ENCODE results near the gene TTLL4. TPM values are rescaled to one million over a fixed set of nuclear protein-coding genes. Genes with fewer than 3 reads are reported as not detected.
"Not testable (repeated sequence)": the region's sequence is repeated elsewhere in the genome, so short reads cannot be mapped to it uniquely, and the experiment has no call there.

The TTLL4 gene
- total RNA-seq, 1 donor from 2014 or later, result 20.7 TPM

DNA sequence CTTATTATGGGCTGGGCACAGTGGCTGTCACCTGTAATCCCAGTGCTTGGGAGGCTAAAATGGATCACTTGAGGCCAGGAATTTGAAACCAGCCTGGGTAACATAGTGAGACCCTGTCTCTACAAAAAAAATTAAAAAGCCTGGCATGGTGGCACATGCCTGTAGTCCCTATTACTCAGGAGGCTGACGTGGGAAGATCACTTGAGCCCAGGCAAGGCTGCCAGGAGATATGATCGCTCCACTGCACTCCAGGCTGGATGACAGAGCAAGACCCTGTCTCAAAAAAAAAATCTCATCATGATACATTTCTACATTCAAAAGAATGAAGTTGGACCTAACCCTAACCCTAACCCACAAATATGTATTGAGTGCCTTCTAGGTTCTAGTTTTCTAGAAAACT, 51.2 kb downstream of the TTLL4 start:
- DNase-seq (ENCODE audit: low spot score), result no peak
- H3K27me3 Mint-ChIP-seq (ENCODE audit: low read depth), result no peaks in the 10 kb centered on the region
- TF ChIP-seq CTCF (IDR thresholded peaks at IDR 0.05), result no peak
- H3K4me3 Mint-ChIP-seq (ENCODE audit: unreplicated experiment), result no peak overlapping the region
- H3K36me3 Mint-ChIP-seq (ENCODE audit: low read depth), result no peaks in the 10 kb centered on the region
- H3K9me3 Mint-ChIP-seq (ENCODE audit: low read depth), result no peaks in the 10 kb centered on the region
- H3K27ac Mint-ChIP-seq (ENCODE audit: unreplicated experiment), result no peak overlapping the region
- peaks cover 5% of the 10 kb centered on the region for H3K4me1 Mint-ChIP-seq (ENCODE audit: low read depth)

DNA sequence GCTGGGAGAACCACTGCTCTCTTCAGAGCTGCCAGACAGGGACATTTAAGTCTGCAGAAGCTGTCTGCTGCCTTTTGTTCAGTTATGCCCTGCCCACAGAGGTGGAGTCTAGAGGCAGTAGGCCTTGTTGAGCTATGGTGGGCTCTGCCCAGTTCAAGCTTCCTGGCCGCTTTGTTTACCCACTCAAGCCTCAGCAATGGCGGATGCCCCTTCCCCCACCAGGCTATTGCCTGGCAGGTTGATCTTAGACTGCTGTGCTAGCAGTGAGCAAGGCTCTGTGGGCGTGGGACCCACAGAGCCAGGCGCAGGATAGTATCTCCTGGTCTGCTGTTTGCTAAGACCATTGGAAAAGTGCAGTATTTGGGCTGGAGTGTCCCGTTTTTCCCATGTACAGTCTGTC, 62.1 kb downstream of the TTLL4 start:
- H3K27ac Mint-ChIP-seq (ENCODE audit: unreplicated experiment); H3K27me3 Mint-ChIP-seq (ENCODE audit: low read depth); H3K4me1 Mint-ChIP-seq (ENCODE audit: low read depth); H3K9me3 Mint-ChIP-seq (ENCODE audit: low read depth); H3K4me3 Mint-ChIP-seq (ENCODE audit: unreplicated experiment); DNase-seq (ENCODE audit: low spot score): not testable (repeated sequence)
- H3K36me3 Mint-ChIP-seq (ENCODE audit: low read depth), result peaks cover 11% of the 10 kb centered on the region

GRCh38 chr2:218773881-218774280, 63.2 kb downstream of the TTLL4 start:
- Mint-ChIP-seq H3K9me3 (ENCODE audit: low read depth) (peaks cover 9% of the 10 kb centered on the region), H3K4me1 (ENCODE audit: low read depth) (no peaks in the 10 kb centered on the region)
- TF ChIP-seq CTCF (IDR thresholded peaks at IDR 0.05), result no peak

DNA sequence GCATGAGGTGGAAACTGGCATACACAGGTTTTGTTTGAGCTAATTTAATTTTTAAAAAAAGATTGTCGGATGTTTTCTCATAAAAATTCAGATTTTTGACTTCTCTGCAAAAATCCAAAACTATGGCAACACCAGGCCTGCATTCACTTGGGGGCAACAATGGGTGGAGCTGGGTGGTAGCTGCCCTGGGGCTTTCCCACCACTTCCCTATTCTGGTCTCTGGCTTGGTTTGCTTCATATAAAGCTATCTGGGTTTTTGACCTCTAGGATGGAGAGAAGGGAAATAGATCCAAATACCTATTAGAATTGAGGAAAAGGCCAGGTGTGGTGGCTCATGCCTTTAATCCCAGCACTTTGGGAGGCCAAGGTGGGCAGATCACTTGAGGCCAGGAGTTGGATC, 65.9 kb downstream of the TTLL4 start:
- Mint-ChIP-seq H3K4me1 (ENCODE audit: low read depth) (peaks cover 8% of the 10 kb centered on the region), H3K36me3 (ENCODE audit: low read depth) (peaks cover 11% of the 10 kb centered on the region), H3K27me3 (ENCODE audit: low read depth) (no peaks in the 10 kb centered on the region)

More at GRCh38 chr2:218773881-218774280, 63.2 kb downstream of the TTLL4 start:
- H3K27ac Mint-ChIP-seq (ENCODE audit: unreplicated experiment), result no peak overlapping the region
- no peaks in the 10 kb centered on the region for H3K27me3 Mint-ChIP-seq (ENCODE audit: low read depth)
- H3K4me3 Mint-ChIP-seq (ENCODE audit: unreplicated experiment), result no peak overlapping the region
- H3K36me3 Mint-ChIP-seq (ENCODE audit: low read depth), result peaks cover 13% of the 10 kb centered on the region
- DNase-seq (ENCODE audit: low spot score), result no peak

GRCh38 chr2:218777276-218777990, 66.8 kb downstream of the TTLL4 start:
- H3K27me3 Mint-ChIP-seq (ENCODE audit: low read depth), result peaks cover 3% of the 10 kb centered on the region
- TF ChIP-seq CTCF (IDR thresholded peaks at IDR 0.05), result no peak
- H3K9me3 Mint-ChIP-seq (ENCODE audit: low read depth), result peaks cover 9% of the 10 kb centered on the region
- H3K4me1 Mint-ChIP-seq (ENCODE audit: low read depth), result peaks cover 13% of the 10 kb centered on the region
- no peak for DNase-seq (ENCODE audit: low spot score)
- no peak overlapping the region for H3K27ac Mint-ChIP-seq (ENCODE audit: unreplicated experiment)
- peaks cover 11% of the 10 kb centered on the region for H3K36me3 Mint-ChIP-seq (ENCODE audit: low read depth)
- no peak overlapping the region for H3K4me3 Mint-ChIP-seq (ENCODE audit: unreplicated experiment)

More for the DNA sequence above, 65.9 kb downstream of the TTLL4 start:
- Mint-ChIP-seq H3K27ac (ENCODE audit: unreplicated experiment) (no peak overlapping the region), H3K4me3 (ENCODE audit: unreplicated experiment) (no peak overlapping the region), H3K9me3 (ENCODE audit: low read depth) (peaks cover 9% of the 10 kb centered on the region)
- DNase-seq (ENCODE audit: low spot score), result no peak
- no peak for TF ChIP-seq CTCF (IDR thresholded peaks at IDR 0.05)

DNA sequence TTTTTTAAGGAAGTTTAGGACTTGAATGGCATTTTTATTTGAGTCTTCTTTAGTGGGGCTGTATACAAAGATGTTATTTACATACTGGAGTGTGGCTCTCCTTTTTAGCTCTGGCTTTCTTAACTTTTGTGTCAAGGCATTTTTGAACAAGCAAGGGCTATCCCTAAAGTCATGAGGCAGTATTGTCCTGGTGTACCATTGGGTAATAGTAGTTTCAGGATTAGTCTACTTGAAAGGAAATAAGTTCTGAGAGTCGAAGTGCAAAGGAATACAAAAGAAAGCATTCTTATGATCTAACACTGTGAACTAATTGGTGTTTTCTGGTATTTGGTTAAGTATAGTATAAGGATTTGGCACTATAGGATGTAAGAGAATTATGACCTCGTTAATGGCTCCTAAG, 69.4 kb downstream of the TTLL4 start:
- Mint-ChIP-seq H3K36me3 (ENCODE audit: low read depth) (peaks cover 11% of the 10 kb centered on the region), H3K4me1 (ENCODE audit: low read depth) (peaks cover 30% of the 10 kb centered on the region), H3K27ac (ENCODE audit: unreplicated experiment) (no peak overlapping the region), H3K9me3 (ENCODE audit: low read depth) (peaks cover 9% of the 10 kb centered on the region), H3K27me3 (ENCODE audit: low read depth) (peaks cover 3% of the 10 kb centered on the region), H3K4me3 (ENCODE audit: unreplicated experiment) (no peak overlapping the region)
- TF ChIP-seq CTCF (IDR thresholded peaks at IDR 0.05), result no peak
- no peak for DNase-seq (ENCODE audit: low spot score)
